ENCODE measurements around the gene NEDD4L.
"Not testable (repeated sequence)": the region's sequence is repeated elsewhere in the genome, so short reads cannot be mapped to it uniquely, and the experiment has no call there.

NEDD4L gene

GRCh38 chr18:58409802-58410445, 365.9 kb downstream of the NEDD4L start:
- DNase-seq = no peak

GRCh38 chr18:58411323-58411722, 367.3 kb downstream of the NEDD4L start:
- no peak for DNase-seq

- DNase-seq = no peak
Measured at GRCh38 chr18:58412844-58413666, 369.0 kb downstream of the NEDD4L start.

GRCh38 chr18:58413667-58414628, 369.9 kb downstream of the NEDD4L start:
- no peak for DNase-seq

GRCh38 chr18:58416014-58416703, 372.1 kb downstream of the NEDD4L start:
- no peak for DNase-seq

GRCh38 chr18:58416704-58417683, 373.0 kb downstream of the NEDD4L start:
- DNase-seq = no peak

GRCh38 chr18:58417752-58418151, 373.7 kb downstream of the NEDD4L start:
- DNase-seq = no peak

- no peak for DNase-seq
Measured at GRCh38 chr18:58418361-58418760, 374.3 kb downstream of the NEDD4L start.

- DNase-seq = no peak
Measured at GRCh38 chr18:58419587-58420199, 375.7 kb downstream of the NEDD4L start.

- DNase-seq = no peak
Measured at GRCh38 chr18:58426611-58427010, 382.6 kb downstream of the NEDD4L start.

- no peak for DNase-seq
Measured at GRCh38 chr18:58427321-58427720, 383.3 kb downstream of the NEDD4L start.

GRCh38 chr18:58429442-58429841, 385.4 kb downstream of the NEDD4L start:
- no peak for DNase-seq

GRCh38 chr18:58431215-58431614, 387.2 kb downstream of the NEDD4L start:
- DNase-seq = no peak

GRCh38 chr18:58432050-58432727, 388.2 kb downstream of the NEDD4L start:
- DNase-seq = no peak

GRCh38 chr18:58435221-58436005, 391.4 kb downstream of the NEDD4L start:
- DNase-seq = not testable (repeated sequence)

GRCh38 chr18:58438161-58438957, 394.3 kb downstream of the NEDD4L start:
- DNase-seq = peak; percentile 28

- no peak for DNase-seq
Measured at GRCh38 chr18:58438958-58439300, 394.9 kb downstream of the NEDD4L start.

GRCh38 chr18:58443671-58444070, 399.6 kb downstream of the NEDD4L start:
- no peak for DNase-seq

Measured in activated CD4-positive, alpha-beta T cell treated with anti-CD3 and anti-CD28 coated beads, Interleukin-2, Interleukin-6, amounts not matched to agents 100 ng/mL and 50 ng/mL, durations not matched to agents 16 hours and 8 hours (primary cell).